GM12875 (cell line): ENCODE results near the gene CACNA1D.

Source experiments
- H3K4me3 ChIP-seq: one replicate; pipeline ENCODE4 v1.5.1; 2011; ENCODE audit warnings: low read depth, low read length, control low read depth
- TF ChIP-seq, protein P1 (sequence below): IDR thresholded peaks from 2 replicates; pipeline ENCODE4 v1.5.1; 2011; ENCODE audit warnings: low read depth, mild to moderate bottlenecking, control low read depth, inconsistent platforms, low read length, moderate library complexity, borderline replicate concordance; ENCODE audit not compliant: insufficient read depth

The CACNA1D gene

DNA sequence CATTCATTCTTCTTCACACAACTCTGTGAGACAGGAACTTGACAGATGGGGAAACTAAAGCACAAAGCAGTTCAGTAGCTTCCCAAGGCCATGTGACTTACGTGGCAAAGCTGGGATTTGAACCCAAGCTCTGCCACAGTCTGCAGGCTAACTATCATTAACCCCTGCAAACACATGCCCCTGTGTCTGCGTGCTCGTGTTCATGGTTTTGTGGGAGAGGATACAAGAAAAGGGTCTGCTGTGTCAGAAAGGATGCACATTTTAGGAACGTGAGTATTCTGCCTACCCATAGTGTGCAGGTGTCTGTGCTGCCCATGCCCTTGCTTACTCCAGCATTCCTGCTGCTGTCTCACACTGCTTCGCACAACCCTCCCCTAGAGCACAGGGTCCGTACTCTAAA, 214.8 kb downstream of the CACNA1D start:
- no peak overlapping the region for H3K4me3 ChIP-seq
- TF ChIP-seq, protein P1, sequence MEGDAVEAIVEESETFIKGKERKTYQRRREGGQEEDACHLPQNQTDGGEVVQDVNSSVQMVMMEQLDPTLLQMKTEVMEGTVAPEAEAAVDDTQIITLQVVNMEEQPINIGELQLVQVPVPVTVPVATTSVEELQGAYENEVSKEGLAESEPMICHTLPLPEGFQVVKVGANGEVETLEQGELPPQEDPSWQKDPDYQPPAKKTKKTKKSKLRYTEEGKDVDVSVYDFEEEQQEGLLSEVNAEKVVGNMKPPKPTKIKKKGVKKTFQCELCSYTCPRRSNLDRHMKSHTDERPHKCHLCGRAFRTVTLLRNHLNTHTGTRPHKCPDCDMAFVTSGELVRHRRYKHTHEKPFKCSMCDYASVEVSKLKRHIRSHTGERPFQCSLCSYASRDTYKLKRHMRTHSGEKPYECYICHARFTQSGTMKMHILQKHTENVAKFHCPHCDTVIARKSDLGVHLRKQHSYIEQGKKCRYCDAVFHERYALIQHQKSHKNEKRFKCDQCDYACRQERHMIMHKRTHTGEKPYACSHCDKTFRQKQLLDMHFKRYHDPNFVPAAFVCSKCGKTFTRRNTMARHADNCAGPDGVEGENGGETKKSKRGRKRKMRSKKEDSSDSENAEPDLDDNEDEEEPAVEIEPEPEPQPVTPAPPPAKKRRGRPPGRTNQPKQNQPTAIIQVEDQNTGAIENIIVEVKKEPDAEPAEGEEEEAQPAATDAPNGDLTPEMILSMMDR: no peak

DNA sequence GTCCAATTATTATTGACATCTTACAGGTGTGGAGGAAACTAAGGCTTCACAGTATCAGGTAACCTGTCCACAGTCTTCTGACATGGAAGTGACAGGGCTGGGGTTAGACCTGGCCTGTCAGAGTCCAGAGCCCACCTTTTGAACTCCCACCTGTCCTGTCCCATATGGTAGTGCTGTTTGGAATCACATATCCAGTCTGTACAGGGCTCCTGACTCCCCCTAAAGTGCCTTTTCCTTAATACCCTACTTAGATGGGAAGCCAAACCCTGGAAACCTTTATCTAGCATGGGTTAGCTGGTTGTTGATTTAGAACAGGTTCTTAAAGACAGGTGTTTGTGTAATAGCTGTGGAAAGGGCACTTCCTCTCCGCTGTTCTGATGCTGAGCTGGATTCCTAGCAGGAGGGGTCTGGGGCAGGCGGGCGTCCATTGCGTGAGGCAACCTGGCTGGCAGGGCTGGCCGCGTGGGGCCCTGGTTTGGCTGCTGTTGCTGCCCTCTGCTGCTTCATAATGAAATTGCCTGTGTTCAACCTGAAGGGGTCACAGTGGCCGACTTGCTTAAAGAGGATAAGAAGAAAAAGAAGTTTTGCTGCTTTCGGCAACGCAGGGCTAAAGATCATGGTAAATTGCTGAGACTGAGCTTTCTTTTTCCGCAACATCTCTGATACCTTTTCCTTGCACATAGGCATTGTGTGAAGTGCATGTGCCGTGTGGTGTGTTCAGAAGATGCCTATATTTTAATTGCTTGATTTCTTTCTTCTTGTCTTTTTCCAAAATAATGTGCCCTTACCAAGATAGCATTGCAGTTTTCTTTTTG, 215.7 kb downstream of the CACNA1D start:
- TF ChIP-seq, protein P1: peak; percentile 75
- no peak overlapping the region for H3K4me3 ChIP-seq

DNA sequence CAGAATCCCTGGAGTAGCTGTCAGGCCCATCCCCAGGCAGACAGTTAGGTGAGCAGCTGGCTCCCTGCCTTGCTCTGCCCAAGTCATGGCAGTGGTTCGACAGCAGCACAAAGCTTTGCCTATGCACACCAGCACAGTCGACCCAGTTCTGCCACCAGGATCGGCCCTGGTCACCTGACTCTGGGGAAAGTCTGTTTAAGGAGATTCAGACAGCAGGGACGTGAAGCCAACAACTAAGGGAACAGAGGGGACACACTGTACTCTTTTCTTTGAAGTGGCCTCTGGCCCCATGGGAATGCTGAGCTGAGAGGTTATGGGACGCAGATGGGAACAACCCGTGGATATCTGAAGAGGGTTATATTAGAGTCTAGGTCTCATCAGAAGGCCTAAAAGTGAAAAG, 217.0 kb downstream of the CACNA1D start:
- H3K4me3 ChIP-seq: no peak overlapping the region
- TF ChIP-seq, protein P1: no peak

DNA sequence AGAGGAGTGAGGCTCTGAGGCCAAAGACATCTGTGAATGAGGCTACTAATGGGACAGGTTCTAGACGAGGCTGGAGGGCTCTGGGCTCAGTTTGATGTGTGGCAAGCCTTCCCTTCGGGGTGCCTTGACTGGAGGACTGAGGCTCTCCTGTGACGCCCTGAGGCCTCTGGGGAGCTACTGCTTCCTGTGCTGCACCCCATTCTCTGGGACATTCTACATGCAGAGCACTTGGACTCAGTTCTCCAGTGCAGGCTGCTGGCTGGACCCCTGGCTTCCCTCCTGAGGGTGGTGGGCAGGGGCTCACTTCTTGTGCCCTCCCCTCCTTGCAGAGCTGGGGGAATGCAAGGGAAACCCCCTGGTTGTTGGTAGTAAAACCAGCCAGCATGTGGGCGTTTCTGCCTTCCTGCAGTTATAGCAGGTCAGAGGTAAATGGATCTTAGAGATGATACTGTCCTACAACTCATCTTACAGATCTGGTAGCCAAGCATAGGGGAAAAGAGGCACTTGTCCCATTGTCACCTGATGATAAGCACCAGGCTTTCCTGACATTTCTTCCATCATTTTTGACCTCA, 218.5 kb downstream of the CACNA1D start:
- TF ChIP-seq, protein P1: no peak
- no peak overlapping the region for H3K4me3 ChIP-seq

DNA sequence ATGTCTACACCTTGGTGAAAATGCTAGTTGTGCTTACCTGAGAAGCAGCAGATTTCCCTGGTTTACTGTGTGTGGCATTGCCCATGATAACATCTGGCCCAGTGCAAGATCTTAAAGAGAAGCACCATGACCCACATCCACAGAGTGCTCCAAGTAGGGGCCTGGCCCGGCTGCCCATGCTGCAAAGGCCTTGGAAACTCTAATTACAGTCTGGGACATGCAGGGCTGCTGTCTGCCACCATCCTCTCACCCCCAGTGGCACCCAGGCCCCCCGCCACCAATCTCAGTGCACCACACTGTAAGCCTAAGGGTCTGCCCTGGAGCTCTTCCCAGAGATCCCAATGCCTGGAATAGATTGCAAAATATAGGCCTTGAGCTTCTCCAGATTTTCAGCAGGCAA, 219.2 kb downstream of the CACNA1D start:
- TF ChIP-seq, protein P1: no peak
- no peak overlapping the region for H3K4me3 ChIP-seq

DNA sequence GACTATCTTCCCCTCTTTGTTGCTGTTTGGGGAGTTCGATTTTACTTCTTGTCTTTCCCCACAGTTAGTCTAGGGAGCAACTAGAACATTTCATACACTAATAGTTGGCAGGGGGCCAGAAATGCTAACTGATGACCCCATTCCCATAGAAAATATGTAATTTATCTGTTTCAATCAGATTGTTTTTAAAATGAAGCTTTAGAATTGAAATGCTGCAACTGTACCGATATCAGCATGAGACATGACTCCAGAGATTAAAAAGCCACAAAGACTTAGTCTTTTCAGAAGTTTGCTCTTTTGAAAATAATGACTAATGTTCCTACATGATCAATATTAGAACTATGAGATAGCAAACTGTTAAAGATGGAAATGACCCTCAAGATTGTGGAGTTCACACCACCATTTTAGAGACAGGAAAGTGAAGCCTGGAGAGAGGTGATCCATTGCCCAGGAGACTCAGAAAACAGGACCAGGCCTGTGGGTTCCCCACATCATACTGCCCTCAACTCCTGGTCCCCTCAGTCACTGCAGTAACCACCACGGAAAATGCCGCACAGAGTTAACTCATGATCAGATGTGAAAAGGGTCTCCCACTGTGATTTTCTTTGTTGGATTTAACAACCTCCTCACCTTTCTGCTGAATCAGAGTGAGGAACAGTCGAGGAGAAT, 221.5 kb downstream of the CACNA1D start:
- TF ChIP-seq, protein P1: no peak

More for the DNA sequence above, 221.5 kb downstream of the CACNA1D start:
- H3K4me3 ChIP-seq: no peak overlapping the region
